Aorta (tissue), 5 donors: ENCODE results near the gene MLLT10. TPM values are rescaled to one million over a fixed set of nuclear protein-coding genes. Genes with fewer than 3 reads are reported as not detected.

Experiments
- ATAC-seq: fragments of 200-7000 bp; cut with Tn5 transposase; one replicate; pipeline ENCODE4 v1.9.1; 2022; ENCODE audit warnings: moderate library complexity; ENCODE audit not compliant: low FRiP score
- DNase-seq, 2 donors: peaks; one replicate each; pipeline ENCODE4 v3.0.0-alpha.2; 2020
- H3K27ac ChIP-seq, 2 donors: one replicate each; pipeline ENCODE4 v1.5.1; 2013; ENCODE audit warnings: low read length in 2 of 2, mild to moderate bottlenecking in 2 of 2, moderate library complexity in 2 of 2, control low read depth in 1 of 2, inconsistent platforms in 1 of 2, low read depth in 1 of 2
- H3K27me3 ChIP-seq, 2 donors: one replicate each; pipeline ENCODE4 v1.6.1; 2013; ENCODE audit warnings: control low read depth in 1 of 2, low read length in 1 of 2, mild to moderate bottlenecking in 1 of 2, moderate library complexity in 1 of 2; ENCODE audit not compliant: insufficient read depth in 2 of 2, control insufficient read depth in 1 of 2
- H3K36me3 ChIP-seq, 2 donors: one replicate each; pipeline ENCODE4 v1.6.1; 2013; ENCODE audit warnings: control low read depth in 1 of 2, low read length in 1 of 2, mild to moderate bottlenecking in 1 of 2; ENCODE audit not compliant: insufficient read depth in 2 of 2, control insufficient read depth in 1 of 2
- H3K4me1 ChIP-seq, 2 donors: one replicate each; pipeline ENCODE4 v1.6.1; 2013; ENCODE audit warnings: low read length in 2 of 2, control low read depth in 1 of 2, mild to moderate bottlenecking in 1 of 2, moderate library complexity in 1 of 2; ENCODE audit not compliant: insufficient read depth in 2 of 2, control insufficient read depth in 1 of 2
- H3K4me3 ChIP-seq, 2 donors: one replicate each; pipeline ENCODE4 v1.5.1; 2013; ENCODE audit warnings: low read length in 2 of 2, control low read depth in 1 of 2, mild to moderate bottlenecking in 1 of 2
- H3K9me3 ChIP-seq: one replicate; pipeline ENCODE4 v1.6.1; 2013; ENCODE audit warnings: mild to moderate bottlenecking, low read length; ENCODE audit not compliant: control insufficient read depth
- WGBS, 2 donors: extraction: QIAGEN DNeasy Blood & Tissue Kit; methylation state at CpG; one replicate each; pipeline ENCODE4 v1.1.7; 2013; 5-methylcytosine and 5-hydroxymethylcytosine counted together
- intact Hi-C, 2 donors: fragments of 100-400 bp; cut with DNase I; formaldehyde crosslinking; loops; one replicate each; pipeline versions ENCODE4 v1.14.2 to v1.15.0; 2022
- long read RNA-seq, 2 donors: library from polyadenylated mRNA; unstranded; transcript quantifications; one replicate each; pipeline ENCODE4 v2.0.0, GENCODE V29; 2020 to 2021
- polyA plus RNA-seq, 2 donors: library from polyadenylated mRNA; stranded (reverse); fragments of 200-250 nt; gene quantifications; one replicate each; pipeline ENCODE4 v1.2.3, GENCODE V29; 2013
- total RNA-seq, 2 donors: library from RNA; stranded (reverse); fragmentation: NEBNext Ultra II Directional; extraction: Animal tissue kit (Norgen Biotek cat#: 25700); gene quantifications; one replicate each; pipeline ENCODE4 v1.2.1, GENCODE V29; 2021
- donor health status: healthy with polysubstance abuse.
- donor health status: Bipolar disorder and iron deficiency.
- donor health status: DM: no; HTN: no; CAD: no.
- donor health status: DM: no; HTN: no; CAD: no.
- donor health status: DM: yes; HTN: yes; CAD: no.

Gene MLLT10
- total RNA-seq = 10 to 100 TPM; 35.5 to 75.3 TPM
- polyA plus RNA-seq = 10 to 100 TPM in 1 of 2 donors, 1 to 10 TPM in 1; 8.4 to 17.1 TPM
- long read RNA-seq, donor 1, partial matches to known transcripts = 6 of 24 reads
- long read RNA-seq, donor 1, other reads (novel, unspliced or antisense) = 18 of 24 reads
- long read RNA-seq, donor 2, partial matches to known transcripts = 5 of 23 reads
- long read RNA-seq, donor 2, other reads (novel, unspliced or antisense) = 18 of 23 reads

- peak within 1 kb of the TSS; percentile 33 to 90 for H3K27ac ChIP-seq
- peak; percentile 97 for ATAC-seq
- peak; percentile 97 for DNase-seq
- 0% methylated on average over 36 to 74 of the region's 74 CpGs for WGBS, 2 donors
- H3K4me1 ChIP-seq = no peaks in the 10 kb centered on the region
- H3K4me3 ChIP-seq = peak within 1 kb of the TSS; percentile 75 to 95
- intact Hi-C loops = no loop called here
- no peaks in the 10 kb centered on the region for H3K36me3 ChIP-seq
- no peaks in the 10 kb centered on the region for H3K27me3 ChIP-seq
- H3K9me3 ChIP-seq = no peaks in the 10 kb centered on the region
Observed at GRCh38 chr10:21533467-21534279, at the start of gene MLLT10. Gene MLLT10 (plus strand): TSS chr10:21534232. CDS start chr10:21534645, 413 bp downstream.

DNA sequence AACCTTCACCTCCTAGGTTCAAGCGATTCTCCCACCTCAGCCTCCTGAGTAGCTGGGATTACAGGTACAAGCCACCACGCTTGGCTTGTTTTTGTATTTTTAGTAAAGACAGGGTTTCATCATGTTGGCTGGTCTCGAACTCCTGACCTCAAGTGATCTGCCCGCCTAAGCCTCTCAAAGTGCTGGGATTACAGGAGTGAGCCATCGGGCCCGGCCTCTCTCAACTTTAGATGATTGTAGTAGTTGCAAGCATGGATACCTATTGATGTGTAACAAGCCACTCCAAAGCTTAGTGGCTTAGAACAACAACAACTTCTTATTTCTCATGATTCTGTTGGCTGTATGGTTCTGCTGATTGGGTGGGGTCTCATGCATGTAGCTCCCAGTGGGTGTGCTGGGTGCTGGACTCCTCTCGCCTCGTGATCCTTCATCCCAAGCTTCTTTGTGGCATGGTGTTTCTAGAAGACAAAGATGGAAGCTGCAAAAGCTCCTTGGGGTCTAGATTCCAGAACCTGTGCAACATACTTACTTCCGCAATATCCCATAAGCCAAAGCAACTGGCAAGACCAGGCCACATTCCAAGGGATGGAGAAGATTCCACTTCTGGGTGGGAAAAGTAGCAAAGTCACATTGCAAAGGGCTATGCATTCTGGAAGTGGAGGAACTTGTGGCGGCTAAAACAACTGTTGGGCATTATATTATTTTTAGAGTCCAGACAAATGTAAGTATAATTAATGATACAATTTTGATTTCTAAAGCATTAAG is 46.4 kb upstream of the MLLT10 start:
- Histone ChIP-seq H3K27me3 (no peaks in the 10 kb centered on the region), H3K4me1 (no peaks in the 10 kb centered on the region), H3K9me3 (no peaks in the 10 kb centered on the region), H3K27ac (no peak overlapping the region), H3K36me3 (no peaks in the 10 kb centered on the region), H3K4me3 (no peak overlapping the region)
- intact Hi-C loops = no loop called here
- no peak for ATAC-seq
- WGBS, 2 donors = 96 to 97% methylated on average over 10 of the region's 10 CpGs
- DNase-seq = no peak

GRCh38 chr10:21488246-21488956 is 45.6 kb upstream of the MLLT10 start:
- no peak for DNase-seq
- no peaks in the 10 kb centered on the region for H3K9me3 ChIP-seq
- H3K27me3 ChIP-seq = no peaks in the 10 kb centered on the region
- H3K36me3 ChIP-seq = no peaks in the 10 kb centered on the region
- no peak for ATAC-seq
- H3K4me1 ChIP-seq = no peaks in the 10 kb centered on the region
- H3K4me3 ChIP-seq = no peak overlapping the region
- no peak overlapping the region for H3K27ac ChIP-seq
- intact Hi-C loops = no loop called here
- 40 to 43% methylated on average over 6 of the region's 6 CpGs for WGBS, 2 donors

- DNase-seq (no peak), ATAC-seq (no peak)
- no peaks in the 10 kb centered on the region for H3K36me3 ChIP-seq
- H3K27ac ChIP-seq = no peak overlapping the region
- no peak overlapping the region for H3K4me3 ChIP-seq
- intact Hi-C loops = no loop called here
- WGBS, 2 donors = 69 to 70% methylated on average over 5 of the region's 5 CpGs
- H3K4me1 ChIP-seq = no peaks in the 10 kb centered on the region
- no peaks in the 10 kb centered on the region for H3K9me3 ChIP-seq
- no peaks in the 10 kb centered on the region for H3K27me3 ChIP-seq
Observed at GRCh38 chr10:21488957-21489446, 45.0 kb upstream of the MLLT10 start.

- H3K27me3 ChIP-seq = no peaks in the 10 kb centered on the region
- 94 to 96% methylated on average over 4 of the region's 4 CpGs for WGBS, 2 donors
- intact Hi-C loops = loop anchor here (10.0 kb wide), 7 partner anchors 215 to 945 kb away; partner anchors contain the start of genes DNAJC1 (in 2 of the 2) and BMI1 (in 1 of the 2)
- DNase-seq (no peak), ATAC-seq (no peak)
- H3K4me1 ChIP-seq = no peaks in the 10 kb centered on the region
- no peaks in the 10 kb centered on the region for H3K36me3 ChIP-seq
- no peaks in the 10 kb centered on the region for H3K9me3 ChIP-seq
- no peak overlapping the region for H3K4me3 ChIP-seq
- no peak overlapping the region for H3K27ac ChIP-seq
Observed at GRCh38 chr10:21490028-21490710, 43.9 kb upstream of the MLLT10 start.

DNA sequence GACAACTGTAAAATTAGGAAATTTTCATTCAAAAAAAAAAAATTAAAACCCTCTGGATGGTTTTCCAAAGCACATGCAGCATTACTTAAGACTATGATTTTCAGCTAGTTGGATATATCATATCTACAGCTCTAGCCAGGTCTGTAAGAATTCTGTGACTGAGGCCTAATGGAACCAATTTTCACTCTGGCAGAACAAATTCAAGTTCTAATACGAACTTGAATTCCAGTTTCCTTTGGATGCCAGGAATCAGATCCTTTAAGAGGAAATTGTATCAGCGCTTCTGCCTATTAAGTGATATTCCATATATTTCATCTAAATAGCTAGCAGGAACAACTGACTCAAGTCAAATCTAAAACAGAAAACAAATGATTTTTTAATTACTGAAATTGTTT is 43.3 kb upstream of the MLLT10 start:
- Histone ChIP-seq H3K4me1 (no peaks in the 10 kb centered on the region), H3K36me3 (no peaks in the 10 kb centered on the region), H3K27me3 (no peaks in the 10 kb centered on the region), H3K4me3 (no peak overlapping the region), H3K9me3 (no peaks in the 10 kb centered on the region), H3K27ac (no peak overlapping the region)
- DNase-seq (no peak), ATAC-seq (no peak)
- intact Hi-C loops = loop anchor here (10.0 kb wide), 7 partner anchors 216 to 944 kb away; partner anchors contain the start of genes DNAJC1 (in 2 of the 2) and BMI1 (in 1 of the 2)
- WGBS, 2 donors = 96 to 97% methylated on average over 2 of the region's 2 CpGs

DNA sequence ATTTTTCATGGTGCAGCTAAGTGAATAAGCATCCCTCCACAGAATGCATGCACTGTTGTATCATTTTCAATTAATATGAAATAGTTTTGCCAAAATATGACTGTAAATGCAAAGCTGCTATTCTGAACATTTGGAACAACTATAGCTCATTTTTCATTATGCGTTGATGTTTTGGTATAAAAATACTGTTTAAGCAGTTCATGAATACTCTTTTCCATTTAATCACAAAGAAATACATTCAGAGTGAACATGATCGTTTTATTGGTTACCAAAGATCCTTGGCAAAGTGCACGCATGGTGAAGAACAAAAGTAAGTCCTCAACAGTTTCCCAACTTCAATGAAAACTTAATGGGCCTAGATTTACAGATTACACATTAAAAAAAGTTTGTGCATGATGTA is 41.6 kb upstream of the MLLT10 start:
- Histone ChIP-seq H3K4me3 (no peak overlapping the region), H3K27me3 (no peaks in the 10 kb centered on the region), H3K9me3 (no peaks in the 10 kb centered on the region), H3K36me3 (no peaks in the 10 kb centered on the region), H3K27ac (no peak overlapping the region), H3K4me1 (no peaks in the 10 kb centered on the region)
- 61 to 72% methylated on average over 3 of the region's 3 CpGs for WGBS, 2 donors
- ATAC-seq = no peak
- intact Hi-C loops = loop anchor here (10.0 kb wide), 7 partner anchors 218 to 942 kb away; partner anchors contain the start of genes DNAJC1 (in 2 of the 2) and BMI1 (in 1 of the 2)
- no peak for DNase-seq
